ENCODE data around the gene PDZRN4.

DNA sequence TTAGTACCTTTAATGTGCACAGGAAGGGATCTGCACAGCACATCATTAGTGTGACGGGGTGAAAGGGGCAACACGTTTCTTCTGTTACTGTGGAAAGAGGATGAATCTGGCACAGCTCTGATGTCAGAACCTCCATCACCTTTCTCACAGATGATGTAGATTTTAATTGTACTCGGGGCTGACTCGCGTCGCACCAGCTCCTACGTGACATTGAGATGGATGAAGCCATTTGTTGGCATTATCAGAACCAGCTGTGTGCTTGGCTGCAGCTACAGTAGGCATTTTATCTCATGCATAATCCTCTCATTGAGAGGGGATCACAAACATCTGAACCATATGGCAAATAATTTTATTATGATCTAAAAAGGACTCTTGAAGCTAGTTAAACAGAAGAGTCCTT is 173.6 kb downstream of the PDZRN4 start:
- TF ChIP-seq, protein P1, sequence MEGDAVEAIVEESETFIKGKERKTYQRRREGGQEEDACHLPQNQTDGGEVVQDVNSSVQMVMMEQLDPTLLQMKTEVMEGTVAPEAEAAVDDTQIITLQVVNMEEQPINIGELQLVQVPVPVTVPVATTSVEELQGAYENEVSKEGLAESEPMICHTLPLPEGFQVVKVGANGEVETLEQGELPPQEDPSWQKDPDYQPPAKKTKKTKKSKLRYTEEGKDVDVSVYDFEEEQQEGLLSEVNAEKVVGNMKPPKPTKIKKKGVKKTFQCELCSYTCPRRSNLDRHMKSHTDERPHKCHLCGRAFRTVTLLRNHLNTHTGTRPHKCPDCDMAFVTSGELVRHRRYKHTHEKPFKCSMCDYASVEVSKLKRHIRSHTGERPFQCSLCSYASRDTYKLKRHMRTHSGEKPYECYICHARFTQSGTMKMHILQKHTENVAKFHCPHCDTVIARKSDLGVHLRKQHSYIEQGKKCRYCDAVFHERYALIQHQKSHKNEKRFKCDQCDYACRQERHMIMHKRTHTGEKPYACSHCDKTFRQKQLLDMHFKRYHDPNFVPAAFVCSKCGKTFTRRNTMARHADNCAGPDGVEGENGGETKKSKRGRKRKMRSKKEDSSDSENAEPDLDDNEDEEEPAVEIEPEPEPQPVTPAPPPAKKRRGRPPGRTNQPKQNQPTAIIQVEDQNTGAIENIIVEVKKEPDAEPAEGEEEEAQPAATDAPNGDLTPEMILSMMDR (conservative IDR thresholded peaks at IDR 0.05; ENCODE audit: low read depth in 2 of 2), result no peak
- no peak for TF ChIP-seq EZH2phosphoT487 (IDR thresholded peaks at IDR 0.05; ENCODE audit: unreplicated experiment)
- TF ChIP-seq, protein P2, sequence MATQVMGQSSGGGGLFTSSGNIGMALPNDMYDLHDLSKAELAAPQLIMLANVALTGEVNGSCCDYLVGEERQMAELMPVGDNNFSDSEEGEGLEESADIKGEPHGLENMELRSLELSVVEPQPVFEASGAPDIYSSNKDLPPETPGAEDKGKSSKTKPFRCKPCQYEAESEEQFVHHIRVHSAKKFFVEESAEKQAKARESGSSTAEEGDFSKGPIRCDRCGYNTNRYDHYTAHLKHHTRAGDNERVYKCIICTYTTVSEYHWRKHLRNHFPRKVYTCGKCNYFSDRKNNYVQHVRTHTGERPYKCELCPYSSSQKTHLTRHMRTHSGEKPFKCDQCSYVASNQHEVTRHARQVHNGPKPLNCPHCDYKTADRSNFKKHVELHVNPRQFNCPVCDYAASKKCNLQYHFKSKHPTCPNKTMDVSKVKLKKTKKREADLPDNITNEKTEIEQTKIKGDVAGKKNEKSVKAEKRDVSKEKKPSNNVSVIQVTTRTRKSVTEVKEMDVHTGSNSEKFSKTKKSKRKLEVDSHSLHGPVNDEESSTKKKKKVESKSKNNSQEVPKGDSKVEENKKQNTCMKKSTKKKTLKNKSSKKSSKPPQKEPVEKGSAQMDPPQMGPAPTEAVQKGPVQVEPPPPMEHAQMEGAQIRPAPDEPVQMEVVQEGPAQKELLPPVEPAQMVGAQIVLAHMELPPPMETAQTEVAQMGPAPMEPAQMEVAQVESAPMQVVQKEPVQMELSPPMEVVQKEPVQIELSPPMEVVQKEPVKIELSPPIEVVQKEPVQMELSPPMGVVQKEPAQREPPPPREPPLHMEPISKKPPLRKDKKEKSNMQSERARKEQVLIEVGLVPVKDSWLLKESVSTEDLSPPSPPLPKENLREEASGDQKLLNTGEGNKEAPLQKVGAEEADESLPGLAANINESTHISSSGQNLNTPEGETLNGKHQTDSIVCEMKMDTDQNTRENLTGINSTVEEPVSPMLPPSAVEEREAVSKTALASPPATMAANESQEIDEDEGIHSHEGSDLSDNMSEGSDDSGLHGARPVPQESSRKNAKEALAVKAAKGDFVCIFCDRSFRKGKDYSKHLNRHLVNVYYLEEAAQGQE (IDR thresholded peaks at IDR 0.05; ENCODE audit: unreplicated experiment), result no peak
- TF ChIP-seq POLR2AphosphoS5 (IDR thresholded peaks at IDR 0.05; ENCODE audit: low read depth), result no peak
